HG03280 (cell line): ENCODE results near the gene TMEM272.

Experiments
- ATAC-seq: cut with Tn5 transposase; IDR thresholded peaks from one replicate; pipeline ENCODE4 v1.9.1; 2021; ENCODE audit warnings: mild to moderate bottlenecking, moderate library complexity; ENCODE audit not compliant: unreplicated experiment

TMEM272 gene

GRCh38 chr13:51807041-51807440 lies 37.9 kb downstream of the TMEM272 start:
- no peak for ATAC-seq

- ATAC-seq, result no peak
Observed at GRCh38 chr13:51806566-51806965, 38.4 kb downstream of the TMEM272 start.

GRCh38 chr13:51805925-51806324 lies 39.1 kb downstream of the TMEM272 start:
- no peak for ATAC-seq

GRCh38 chr13:51805313-51805712 lies 39.7 kb downstream of the TMEM272 start:
- ATAC-seq, result no peak

DNA sequence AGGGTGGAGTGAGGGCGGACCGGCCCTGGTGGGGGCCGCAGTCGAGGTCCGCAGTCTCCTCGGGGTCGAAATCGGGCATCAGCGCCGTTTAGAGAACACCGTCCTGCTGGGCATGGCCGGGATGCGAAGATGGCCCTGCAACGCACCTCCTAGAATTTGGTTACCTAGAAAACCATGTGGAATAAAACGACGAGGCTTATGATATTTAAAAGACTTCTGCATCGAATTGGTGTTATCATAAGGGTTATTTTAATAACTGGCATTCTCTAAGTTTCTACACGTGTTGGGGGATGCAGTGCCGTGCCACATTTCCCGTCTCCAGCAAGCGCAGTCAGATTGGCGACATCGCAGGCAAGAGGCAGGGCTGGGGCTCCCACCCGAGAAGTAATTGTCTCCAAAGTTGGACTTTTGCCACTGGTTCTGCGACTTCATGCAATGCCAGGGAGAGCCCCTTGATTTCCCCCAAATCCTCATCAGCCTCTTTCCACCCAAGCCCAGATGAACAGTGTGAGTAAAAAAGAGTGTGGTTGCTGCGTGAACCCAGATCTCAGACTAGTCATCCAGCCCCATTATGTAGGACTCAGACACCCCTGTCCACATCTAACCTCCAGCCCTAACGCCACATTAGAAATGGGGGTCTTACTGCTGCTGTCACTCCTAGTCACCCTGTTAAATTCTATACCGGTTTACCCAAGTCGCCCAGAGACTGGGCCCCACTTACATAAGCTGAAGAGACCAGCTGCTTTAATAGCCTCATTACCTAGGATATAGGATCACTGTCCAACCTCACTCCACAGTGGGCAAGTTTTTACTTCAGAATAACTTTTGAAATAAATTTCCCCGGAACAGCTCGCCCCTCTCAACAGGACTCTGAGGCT lies 40.4 kb downstream of the TMEM272 start:
- peak; percentile 1 for ATAC-seq

DNA sequence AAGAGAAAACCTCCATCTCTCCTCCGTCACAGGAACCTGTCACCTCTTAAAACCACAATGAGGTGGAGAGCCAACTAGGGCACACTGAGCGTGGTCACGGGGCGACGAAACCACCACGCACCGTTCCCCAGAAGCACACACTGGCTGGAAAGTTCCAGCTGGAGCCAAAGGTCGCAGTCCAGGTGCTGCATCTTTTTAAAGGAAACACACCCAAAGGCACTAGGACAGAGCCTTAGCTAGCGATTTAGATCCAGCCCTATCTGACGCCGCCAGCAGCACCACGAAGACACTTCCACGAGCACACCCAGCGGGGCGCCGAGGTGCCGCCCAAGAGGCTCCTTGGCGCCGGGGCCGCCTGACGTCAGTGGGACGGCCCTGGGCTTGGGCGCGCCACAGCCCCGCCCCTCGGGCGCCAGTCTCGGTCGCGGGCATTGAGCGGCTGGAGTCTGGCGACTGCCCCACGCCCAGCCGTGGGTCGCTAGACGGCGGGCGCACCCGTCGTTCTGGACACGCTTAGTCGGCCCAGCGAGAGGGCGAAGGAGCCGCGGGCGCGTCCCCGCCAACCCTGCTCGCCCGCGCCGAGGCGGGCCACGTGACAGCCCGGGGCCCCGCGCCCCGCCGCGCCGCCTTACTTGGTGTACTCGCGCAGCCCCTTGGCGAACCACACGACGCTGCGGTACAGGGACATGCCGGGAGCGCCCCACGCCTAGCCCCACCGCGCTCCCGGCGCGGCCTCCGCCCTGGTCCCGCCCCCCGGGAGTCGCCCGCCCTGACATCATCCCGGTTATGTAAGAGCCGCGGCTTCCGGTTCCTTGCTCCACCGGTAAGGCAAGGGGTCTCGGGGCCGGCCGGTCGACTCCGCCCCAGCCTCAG lies 41.3 kb downstream of the TMEM272 start, which contains the start of gene DHRS12:
TSS of gene DHRS12 (minus strand) at position 742 of the 873 bp plus-strand sequence. CDS start 4,504 bp downstream, outside the sequence.
- ATAC-seq, result peak; percentile 92

DNA sequence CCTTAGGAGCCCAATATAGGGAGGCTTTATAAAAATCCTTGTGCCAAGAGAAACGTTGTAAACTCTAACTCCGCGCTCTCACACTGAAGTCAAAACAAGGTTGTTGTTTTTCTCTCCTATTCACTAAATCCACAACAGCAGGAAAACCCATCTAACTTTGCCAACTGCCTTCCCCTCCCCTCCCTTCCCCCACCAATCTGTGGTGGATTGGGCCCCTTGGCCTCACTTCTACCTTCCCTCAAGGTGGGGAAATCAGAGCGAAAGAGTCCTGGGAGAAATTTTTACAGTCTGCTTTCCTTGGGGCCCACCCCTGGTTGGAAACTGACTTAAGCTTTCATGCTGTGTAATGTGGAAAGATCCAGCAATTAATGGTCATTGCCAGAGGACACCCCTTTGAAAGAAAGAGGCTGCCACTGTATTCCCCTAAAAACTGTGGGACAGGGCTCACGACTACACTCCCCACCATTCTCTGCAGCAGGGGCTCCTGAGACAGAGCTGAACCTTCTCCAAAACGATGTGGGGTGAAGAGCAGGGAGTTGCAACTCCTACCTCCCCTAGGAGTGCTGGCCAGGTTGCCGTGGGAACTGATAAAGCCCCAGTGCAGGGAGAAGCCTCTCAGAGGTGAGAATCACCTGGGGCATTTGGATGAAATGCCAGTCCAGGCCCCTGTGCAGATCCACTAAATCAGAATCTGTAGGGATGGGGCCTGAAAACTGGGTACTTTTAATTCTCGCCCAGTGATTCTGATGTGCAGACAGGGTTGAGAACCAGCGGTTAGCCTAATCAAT lies 42.2 kb downstream of the TMEM272 start:
- no peak for ATAC-seq

GRCh38 chr13:51801631-51802099 lies 43.3 kb downstream of the TMEM272 start:
- no peak for ATAC-seq

GRCh38 chr13:51800486-51800885 lies 44.5 kb downstream of the TMEM272 start:
- ATAC-seq, result no peak

DNA sequence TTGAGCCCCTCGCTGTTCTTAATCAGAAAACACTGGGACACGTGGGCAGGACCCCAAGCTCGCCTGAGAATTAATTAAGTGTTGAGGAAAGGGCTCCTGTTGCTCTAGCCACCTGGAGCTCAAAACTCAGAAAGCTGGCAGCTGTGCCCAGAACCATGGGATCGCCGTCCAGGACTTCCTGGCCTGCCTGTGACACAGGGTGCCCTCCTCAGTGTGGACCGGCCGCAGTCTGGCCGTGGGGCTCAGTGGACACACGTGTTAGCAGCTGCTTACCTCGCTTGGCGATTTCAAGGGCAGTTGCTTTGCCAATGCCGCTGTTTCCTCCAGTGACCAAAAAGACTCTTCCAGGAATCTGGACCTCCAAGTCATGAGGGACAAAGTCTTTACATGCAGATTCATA lies 45.7 kb downstream of the TMEM272 start:
- ATAC-seq, result no peak

DNA sequence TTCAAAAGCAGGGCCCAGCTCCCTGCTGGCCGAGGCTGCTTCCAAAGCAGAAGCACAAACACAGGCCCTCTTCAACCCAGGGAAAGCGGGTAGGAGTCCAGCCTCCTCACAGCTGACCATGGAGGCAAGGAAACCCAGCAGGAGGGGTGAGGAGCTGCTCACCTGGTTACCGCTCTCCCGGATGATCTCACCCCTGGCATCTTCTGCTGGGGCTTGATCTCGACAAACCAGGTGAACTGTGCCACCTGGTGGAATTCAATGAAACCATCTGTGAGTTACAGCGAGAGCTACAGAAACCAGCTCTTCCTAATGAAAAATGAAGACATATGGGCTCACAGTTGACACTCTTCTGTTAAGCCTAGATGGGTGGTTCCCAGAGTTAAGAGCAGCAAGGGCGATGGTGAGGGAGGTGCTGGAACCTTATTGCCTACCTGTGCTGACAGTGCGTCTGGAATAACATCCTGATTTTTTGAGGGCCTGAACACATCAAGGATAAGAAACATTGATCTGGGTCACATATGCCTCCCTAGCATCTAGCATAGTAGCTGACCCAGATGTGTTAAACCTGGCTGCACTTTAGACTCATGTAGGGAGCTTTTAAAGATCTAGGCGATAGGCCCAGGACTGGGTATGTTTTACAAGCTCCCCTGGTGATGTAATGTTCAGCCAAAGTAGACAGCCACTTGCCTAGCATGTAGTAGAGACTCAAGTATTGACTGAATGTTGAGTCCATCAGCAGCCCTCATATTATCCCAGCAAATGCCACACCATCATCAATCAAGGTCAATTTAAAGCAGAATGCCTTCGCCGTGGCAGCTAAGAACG lies 47.1 kb downstream of the TMEM272 start:
- peak; percentile 49 for ATAC-seq

GRCh38 chr13:51796546-51796945 lies 48.4 kb downstream of the TMEM272 start:
- no peak for ATAC-seq

- ATAC-seq, result no peak
Observed at GRCh38 chr13:51795419-51795818, 49.6 kb downstream of the TMEM272 start.

DNA sequence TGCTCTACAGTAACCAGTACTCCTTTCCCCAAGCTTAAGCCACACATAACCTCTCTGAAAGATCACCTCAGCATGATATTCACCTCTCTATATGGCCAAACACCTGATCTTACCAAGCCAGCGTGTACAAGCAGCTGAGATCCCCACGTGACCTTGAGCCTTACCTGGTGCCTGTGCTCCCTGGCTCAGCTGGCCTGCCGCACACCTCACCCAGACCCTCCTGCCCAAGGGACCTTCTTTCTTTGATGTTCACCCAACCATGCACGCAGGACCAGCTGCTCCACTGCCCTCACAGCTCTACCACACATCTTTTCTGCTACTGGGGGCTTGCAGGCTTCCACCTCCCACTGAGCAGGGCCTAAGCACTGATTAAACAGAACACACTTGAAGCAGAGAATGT lies 50.0 kb downstream of the TMEM272 start:
- ATAC-seq, result no peak

DNA sequence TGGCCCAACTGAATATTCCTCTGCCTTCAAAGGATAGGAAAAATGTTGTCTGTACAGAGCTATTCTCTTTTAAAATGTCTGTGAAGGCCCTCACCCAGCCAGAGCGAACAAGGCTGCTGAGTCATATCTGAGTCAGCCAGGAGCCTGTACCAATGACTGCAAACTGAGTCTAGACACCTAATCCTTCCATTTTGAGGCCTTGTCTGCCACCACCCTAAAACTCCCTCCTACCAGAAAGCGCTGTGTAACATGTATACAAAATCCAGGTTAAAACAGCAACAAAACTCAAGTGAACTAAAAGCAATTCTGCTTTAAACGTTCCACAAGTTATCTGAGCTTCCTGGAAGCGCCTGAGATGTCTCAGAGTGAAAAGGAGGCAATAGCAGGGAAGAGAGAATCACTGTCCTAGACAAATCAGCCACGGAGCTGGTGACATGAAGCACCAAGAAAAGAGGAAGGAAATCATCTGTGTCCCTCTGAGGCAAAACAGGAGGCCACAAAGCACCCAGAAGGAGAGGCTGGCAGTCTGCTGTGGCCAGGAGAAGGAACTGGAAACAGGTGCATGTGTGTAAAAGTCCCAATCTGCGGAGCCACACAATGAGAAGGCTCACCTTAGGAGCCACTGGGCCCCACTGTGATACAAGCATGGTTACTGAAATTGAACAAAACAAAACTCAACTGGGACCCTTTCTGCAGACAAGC lies 51.3 kb downstream of the TMEM272 start:
- peak; percentile 42 for ATAC-seq

- ATAC-seq, result no peak
Observed at GRCh38 chr13:51786425-51787265, 58.3 kb downstream of the TMEM272 start.

DNA sequence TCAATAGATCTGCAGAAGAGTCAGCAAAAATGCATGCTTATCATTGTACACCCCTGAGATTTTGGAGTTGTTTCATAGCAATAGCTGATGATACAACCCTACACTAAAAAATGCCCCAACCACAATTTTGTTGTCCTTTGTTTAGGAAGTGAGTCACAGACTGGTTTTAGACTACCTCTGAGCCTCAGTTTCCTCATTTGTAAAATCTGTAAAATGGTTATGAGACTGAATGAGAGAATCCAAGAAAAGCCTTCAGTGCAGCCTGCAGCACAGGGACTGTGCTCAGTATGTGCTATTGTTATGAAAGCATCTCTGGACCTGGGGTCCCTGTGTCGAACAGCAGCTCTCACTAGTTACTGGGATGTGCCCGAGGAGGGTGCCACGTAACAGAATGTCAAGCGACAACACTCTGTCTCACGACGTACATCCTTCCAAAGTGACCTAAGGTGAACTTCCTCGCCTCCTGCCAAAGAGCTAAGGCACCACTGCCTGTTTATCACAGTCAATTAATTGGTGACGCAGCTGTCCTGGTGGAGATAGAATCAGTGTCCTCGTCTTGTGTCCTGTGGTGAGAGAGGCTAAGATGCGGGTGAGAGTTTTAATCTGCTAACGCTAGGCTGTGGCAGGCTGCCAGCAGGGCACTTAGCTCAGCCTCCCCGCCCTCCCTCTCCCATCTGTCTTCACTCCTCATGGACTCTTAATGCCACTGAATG lies 59.1 kb downstream of the TMEM272 start:
- no peak for ATAC-seq

GRCh38 chr13:51784097-51784496 lies 60.9 kb downstream of the TMEM272 start:
- ATAC-seq, result no peak
